Measurements from ENCODE around the gene ZDHHC14. TPM values are rescaled to one million over a fixed set of nuclear protein-coding genes. Genes with fewer than 3 reads are reported as not detected.

Gene ZDHHC14
- polyA plus RNA-seq, 1 donor (not counting 4 experiments of a cell fraction or from before 2014, with no cell fraction given) = 6.4 TPM

DNA sequence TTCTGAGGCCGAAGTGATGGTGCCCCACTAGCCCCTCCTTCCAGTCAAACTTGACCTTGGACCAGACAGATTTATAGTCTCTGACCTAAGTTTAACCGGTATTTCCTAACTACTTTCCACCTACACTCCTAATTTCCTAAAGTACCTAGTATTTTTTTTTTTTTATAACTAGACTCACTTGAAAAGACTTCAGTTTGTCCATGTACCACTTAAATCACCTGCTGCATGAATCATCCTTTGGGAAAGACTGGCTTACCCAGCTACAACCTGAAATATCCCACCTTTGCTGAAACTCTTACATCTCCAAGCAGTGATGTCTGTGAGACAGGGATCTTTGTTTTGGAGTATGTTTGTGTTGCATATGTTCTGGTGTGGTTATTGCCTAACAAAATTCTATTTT is 71.1 kb downstream of the ZDHHC14 start:
- no peaks in the 10 kb centered on the region for H3K79me2 ChIP-seq (ENCODE audit: control insufficient read depth, insufficient read depth, low read length)
- H3K27me3 ChIP-seq (ENCODE audit: control insufficient read depth, extremely low read depth, insufficient read depth, low read length) = no peaks in the 10 kb centered on the region
- no peak overlapping the region for H3K4me2 ChIP-seq (ENCODE audit: control insufficient read depth, extremely low read depth, insufficient read depth, low read depth, low read length)
- no peaks in the 10 kb centered on the region for H3K9me3 ChIP-seq (ENCODE audit: control insufficient read depth, low read depth, low read length)
- H3K9me1 ChIP-seq (ENCODE audit: control insufficient read depth, extremely low read depth, insufficient read depth, low read length) = no peaks in the 10 kb centered on the region
- FAIRE-seq = no peak
- no peaks in the 10 kb centered on the region for H4K20me1 ChIP-seq (ENCODE audit: control insufficient read depth, extremely low read depth, insufficient read depth, low read length)
- H3K4me3 ChIP-seq (ENCODE audit: control insufficient read depth in 2 of 3, extremely low read depth in 1 of 3, insufficient read depth in 2 of 3, low read depth in 1 of 3, low read length in 3 of 3) = no peak overlapping the region
- H2AFZ ChIP-seq (ENCODE audit: control insufficient read depth, low read length) = no peak overlapping the region
- no peak for TF ChIP-seq EZH2 (IDR thresholded peaks at IDR 0.05; ENCODE audit: low read length)
- TF ChIP-seq, protein P1, sequence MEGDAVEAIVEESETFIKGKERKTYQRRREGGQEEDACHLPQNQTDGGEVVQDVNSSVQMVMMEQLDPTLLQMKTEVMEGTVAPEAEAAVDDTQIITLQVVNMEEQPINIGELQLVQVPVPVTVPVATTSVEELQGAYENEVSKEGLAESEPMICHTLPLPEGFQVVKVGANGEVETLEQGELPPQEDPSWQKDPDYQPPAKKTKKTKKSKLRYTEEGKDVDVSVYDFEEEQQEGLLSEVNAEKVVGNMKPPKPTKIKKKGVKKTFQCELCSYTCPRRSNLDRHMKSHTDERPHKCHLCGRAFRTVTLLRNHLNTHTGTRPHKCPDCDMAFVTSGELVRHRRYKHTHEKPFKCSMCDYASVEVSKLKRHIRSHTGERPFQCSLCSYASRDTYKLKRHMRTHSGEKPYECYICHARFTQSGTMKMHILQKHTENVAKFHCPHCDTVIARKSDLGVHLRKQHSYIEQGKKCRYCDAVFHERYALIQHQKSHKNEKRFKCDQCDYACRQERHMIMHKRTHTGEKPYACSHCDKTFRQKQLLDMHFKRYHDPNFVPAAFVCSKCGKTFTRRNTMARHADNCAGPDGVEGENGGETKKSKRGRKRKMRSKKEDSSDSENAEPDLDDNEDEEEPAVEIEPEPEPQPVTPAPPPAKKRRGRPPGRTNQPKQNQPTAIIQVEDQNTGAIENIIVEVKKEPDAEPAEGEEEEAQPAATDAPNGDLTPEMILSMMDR (optimal IDR thresholded peaks at IDR 0.05 in 1 of 3, IDR thresholded peaks at IDR 0.05 in 1 of 3, conservative IDR thresholded peaks at IDR 0.05 in 1 of 3; ENCODE audit: extremely low read depth in 1 of 3, insufficient read depth in 2 of 3, low read length in 3 of 3) = no peak
- H3K36me3 ChIP-seq (ENCODE audit: control insufficient read depth in 2 of 2, extremely low read depth in 1 of 2, insufficient read depth in 2 of 2, low read length in 2 of 2) = no peaks in the 10 kb centered on the region
- DNase-seq (ENCODE audit: low read depth, low spot score) = no peak
- H3K9ac ChIP-seq (ENCODE audit: control insufficient read depth, extremely low read depth, insufficient read depth, low read length) = no peak overlapping the region
- H3K4me1 ChIP-seq (ENCODE audit: control insufficient read depth, extremely low read depth, insufficient read depth, low read length) = no peaks in the 10 kb centered on the region
- no peak overlapping the region for H3K27ac ChIP-seq (ENCODE audit: control insufficient read depth, insufficient read depth, low read length)
- dilution Hi-C loops (cut with MboI; ENCODE audit: extremely low pct_ligation_motif_present, low sequenced_read_pairs) = no loop called here

- no peaks in the 10 kb centered on the region for H3K9me3 ChIP-seq (ENCODE audit: control insufficient read depth, low read depth, low read length)
- FAIRE-seq (no peak), DNase-seq (ENCODE audit: low read depth, low spot score) (no peak)
- dilution Hi-C loops (cut with MboI; ENCODE audit: extremely low pct_ligation_motif_present, low sequenced_read_pairs) = no loop called here
- H3K4me1 ChIP-seq (ENCODE audit: control insufficient read depth, extremely low read depth, insufficient read depth, low read length) = no peaks in the 10 kb centered on the region
- no peak overlapping the region for H3K27ac ChIP-seq (ENCODE audit: control insufficient read depth, insufficient read depth, low read length)
- H3K36me3 ChIP-seq (ENCODE audit: control insufficient read depth in 2 of 2, extremely low read depth in 1 of 2, insufficient read depth in 2 of 2, low read length in 2 of 2) = no peaks in the 10 kb centered on the region
- no peaks in the 10 kb centered on the region for H3K9me1 ChIP-seq (ENCODE audit: control insufficient read depth, extremely low read depth, insufficient read depth, low read length)
- no peaks in the 10 kb centered on the region for H3K79me2 ChIP-seq (ENCODE audit: control insufficient read depth, insufficient read depth, low read length)
- no peak overlapping the region for H3K4me3 ChIP-seq (ENCODE audit: control insufficient read depth in 2 of 3, extremely low read depth in 1 of 3, insufficient read depth in 2 of 3, low read depth in 1 of 3, low read length in 3 of 3)
- no peak overlapping the region for H3K9ac ChIP-seq (ENCODE audit: control insufficient read depth, extremely low read depth, insufficient read depth, low read length)
- TF ChIP-seq, protein P1 (optimal IDR thresholded peaks at IDR 0.05 in 1 of 3, IDR thresholded peaks at IDR 0.05 in 1 of 3, conservative IDR thresholded peaks at IDR 0.05 in 1 of 3; ENCODE audit: extremely low read depth in 1 of 3, insufficient read depth in 2 of 3, low read length in 3 of 3) = no peak
- TF ChIP-seq EZH2 (IDR thresholded peaks at IDR 0.05; ENCODE audit: low read length) = no peak
- H3K4me2 ChIP-seq (ENCODE audit: control insufficient read depth, extremely low read depth, insufficient read depth, low read depth, low read length) = no peak overlapping the region
- no peaks in the 10 kb centered on the region for H3K27me3 ChIP-seq (ENCODE audit: control insufficient read depth, extremely low read depth, insufficient read depth, low read length)
- H2AFZ ChIP-seq (ENCODE audit: control insufficient read depth, low read length) = no peak overlapping the region
- H4K20me1 ChIP-seq (ENCODE audit: control insufficient read depth, extremely low read depth, insufficient read depth, low read length) = no peaks in the 10 kb centered on the region
These were observed 72.1 kb downstream of the ZDHHC14 start for GRCh38 chr6:157453131-157453530.
